Measurements from ENCODE around the gene UGT1A4. TPM values are rescaled to one million over a fixed set of nuclear protein-coding genes. Genes with fewer than 3 reads are reported as not detected.

Gene UGT1A4
- total and polyA plus RNA-seq, 2 of the 8 experiments (the other 6 are each of a cell fraction or from before 2014, with no cell fraction given): not detected

GRCh38 chr2:233676046-233676445, 42.5 kb upstream of the UGT1A4 start:
- no peak overlapping the region for H3K9ac ChIP-seq (replicated peaks in 1 of 4; ENCODE audit: extremely low read depth in 1 of 4, low read depth in 3 of 4, low read length in 3 of 4)
- no peak overlapping the region for H3K27ac ChIP-seq (ENCODE audit: low read depth, low read length)
- H3K4me2 ChIP-seq (ENCODE audit: insufficient read depth in 1 of 2, low read depth in 2 of 2, low read length in 2 of 2): no peak overlapping the region
- H3K23me2 ChIP-seq (ENCODE audit: low read depth, low read length): no peaks in the 10 kb centered on the region
- no peak overlapping the region for H2BK15ac ChIP-seq (ENCODE audit: low read length)
- H3K79me2 ChIP-seq (ENCODE audit: control insufficient read depth in 1 of 2, insufficient read depth in 2 of 2, low read length in 2 of 2): no peaks in the 10 kb centered on the region
- H2BK5ac ChIP-seq (ENCODE audit: low read depth, low read length): no peak overlapping the region
- H2BK120ac ChIP-seq (replicated peaks; ENCODE audit: low read depth, low read length): no peak overlapping the region
- H2AK5ac ChIP-seq (ENCODE audit: low read depth, low read length): no peak overlapping the region
- H4K91ac ChIP-seq (replicated peaks; ENCODE audit: insufficient read length, low read length): no peak overlapping the region
- FAIRE-seq: no peak
- no peak overlapping the region for H3K14ac ChIP-seq (ENCODE audit: insufficient read length)
- no peak overlapping the region for H3K4ac ChIP-seq (replicated peaks; ENCODE audit: insufficient read length, low read depth, low read length)
- ChIA-PET POLR2A (ENCODE audit: partially characterized antibody) (no interaction called here), CTCF (ENCODE audit: partially characterized antibody) (interaction anchor here (0.8 kb wide), 1 partner anchor 579 kb away, joined by 3 read pairs; no protein-coding TSS in a partner anchor)
- no peak overlapping the region for H2AFZ ChIP-seq (ENCODE audit: low read length)
- H3K36me3 ChIP-seq (ENCODE audit: control insufficient read depth in 2 of 4, insufficient read depth in 4 of 4, low read length in 3 of 4): no peaks in the 10 kb centered on the region
- no peaks in the 10 kb centered on the region for H3K79me1 ChIP-seq (ENCODE audit: low read depth, low read length)
- H4K20me1 ChIP-seq (replicated peaks in 1 of 2; ENCODE audit: control insufficient read depth in 1 of 2, insufficient read depth in 2 of 2, low read length in 2 of 2): no peaks in the 10 kb centered on the region
- H3K27me3 ChIP-seq (replicated peaks in 1 of 4; ENCODE audit: control insufficient read depth in 3 of 4, extremely low read depth in 1 of 4, insufficient read depth in 3 of 4, low read length in 3 of 4): no peaks in the 10 kb centered on the region
- no peak overlapping the region for H4K8ac ChIP-seq (ENCODE audit: extremely low read depth, insufficient read depth, low read length)
- H3K23ac ChIP-seq (ENCODE audit: insufficient read length): no peak overlapping the region
- H2BK20ac ChIP-seq (ENCODE audit: low read length): no peak overlapping the region
- H3K4me1 ChIP-seq (replicated peaks in 1 of 4; ENCODE audit: control insufficient read depth in 3 of 4, insufficient read depth in 4 of 4, low read length in 3 of 4): no peaks in the 10 kb centered on the region; a peak in 1 of 7 replicates
- no peak overlapping the region for H3K56ac ChIP-seq (replicated peaks; ENCODE audit: insufficient read length, low read depth, low read length)
- DNase-seq (ENCODE audit: low read depth in 1 of 2, low spot score in 2 of 2): no peak
- H3K18ac ChIP-seq (ENCODE audit: extremely low read depth, low read length): no peak overlapping the region
- H3K4me3 ChIP-seq (ENCODE audit: extremely low read depth in 1 of 4, insufficient read depth in 2 of 4, low read depth in 3 of 4, low read length in 4 of 4): no peak overlapping the region
- TF ChIP-seq GTF2F1 (IDR thresholded peaks at IDR 0.05; ENCODE audit: borderline replicate concordance, low read depth, low read length): no peak
- no peak for TF ChIP-seq POU5F1 (IDR thresholded peaks at IDR 0.05; ENCODE audit: low read depth, low read length)
- TF ChIP-seq MAFK (IDR thresholded peaks at IDR 0.05; ENCODE audit: low read depth, low read length): no peak
- no peak for TF ChIP-seq RAD21 (IDR thresholded peaks at IDR 0.05 in 1 of 2, conservative IDR thresholded peaks at IDR 0.05 in 1 of 2; ENCODE audit: low read depth in 2 of 2, low read length in 2 of 2)
- TF ChIP-seq ATF2 (IDR thresholded peaks at IDR 0.05; ENCODE audit: low read length): no peak
- no peak for TF ChIP-seq KDM4A (IDR thresholded peaks at IDR 0.05; ENCODE audit: low read depth, low read length, severe bottlenecking)
- TF ChIP-seq CBX5 (IDR thresholded peaks at IDR 0.05; ENCODE audit: low read depth, low read length): no peak
- no peaks in the 10 kb centered on the region for H3K9me3 ChIP-seq (ENCODE audit: insufficient read depth in 2 of 2, low read depth in 1 of 2, low read length in 1 of 2)
- no peak overlapping the region for H2BK12ac ChIP-seq (ENCODE audit: low read depth, low read length)
- H4K5ac ChIP-seq (ENCODE audit: insufficient read length, low read depth, low read length): no peak overlapping the region
- WGBS, 2 experiments (ENCODE audit: extremely low coverage in 1 of 2, insufficient coverage in 1 of 2, insufficient read length in 1 of 2, insufficient replicate concordance in 2 of 2, low coverage in 1 of 2, low lambda C conversion rate in 2 of 2, missing lambda C conversion rate in 1 of 2): 88% methylated on average over 2 of the region's 2 CpGs; no CpG with 5 or more reads in 1 of the 2 experiments
